Raji (cell line): Measurements from ENCODE around the gene ADD3.

Experiments
- POLR2A ChIP-seq: IDR thresholded peaks from 2 replicates; pipeline ENCODE4 v1.6.1; 2011; ENCODE audit warnings: low read depth, low read length, control low read depth; ENCODE audit not compliant: insufficient read depth

ADD3 gene

DNA sequence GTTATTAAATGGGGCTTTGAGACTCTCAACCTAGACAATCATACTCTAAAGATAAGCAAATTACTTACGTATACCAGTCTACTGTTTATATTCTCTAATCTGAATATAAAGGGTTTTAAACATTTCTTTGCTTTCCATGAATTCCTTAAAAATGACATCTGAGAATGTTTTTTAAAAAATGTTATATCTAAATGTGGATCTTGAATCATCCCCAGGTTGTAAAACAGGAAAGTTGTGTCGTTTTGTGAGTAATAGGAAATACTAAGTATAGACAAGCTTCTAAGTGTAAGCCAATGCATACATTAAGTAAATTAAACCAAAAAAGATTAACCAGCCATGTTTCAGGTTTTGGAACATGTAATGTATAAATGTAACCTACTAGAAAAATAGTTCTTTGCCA lies 26.8 kb downstream of the ADD3 start:
- no peak for TF ChIP-seq POLR2A

DNA sequence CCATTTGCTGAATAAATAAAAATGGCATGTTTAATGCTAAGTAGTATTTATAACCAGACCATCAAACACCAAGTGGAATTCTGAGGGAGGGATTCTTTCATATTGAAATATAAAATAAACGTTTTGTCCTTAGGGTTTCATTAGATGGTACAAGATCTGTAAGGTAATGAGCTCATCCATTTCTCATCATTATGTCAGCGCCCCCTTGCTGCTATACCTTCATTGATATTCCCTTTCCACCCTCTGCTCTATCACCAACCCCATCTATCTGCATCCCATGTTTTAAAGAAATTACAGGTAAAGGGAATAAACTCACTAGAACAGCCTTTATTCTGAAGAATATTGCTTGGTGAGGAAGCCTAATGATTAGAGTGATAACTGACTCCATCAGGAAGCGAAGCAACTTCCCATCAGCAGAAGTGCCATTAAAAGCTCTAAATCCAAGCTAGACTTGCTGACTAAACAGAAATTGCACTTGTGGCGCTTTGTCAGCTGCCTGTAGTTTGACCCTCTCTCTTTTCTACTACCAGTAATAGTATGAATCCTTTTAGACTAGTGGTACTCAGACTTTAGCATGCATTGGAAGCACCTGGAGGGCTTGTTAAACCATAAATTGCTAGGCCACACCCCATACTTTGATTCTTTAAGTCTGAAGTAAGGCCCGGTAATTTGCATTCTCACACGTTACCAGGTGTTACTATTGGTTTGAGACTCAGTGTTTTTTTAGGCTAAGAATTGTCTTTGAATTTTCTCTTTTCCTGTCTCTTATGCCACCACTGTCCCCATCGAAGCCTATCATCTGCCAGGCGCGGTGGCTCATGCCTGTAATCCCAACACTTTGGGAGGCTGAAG lies 27.5 kb downstream of the ADD3 start:
- TF ChIP-seq POLR2A: no peak

DNA sequence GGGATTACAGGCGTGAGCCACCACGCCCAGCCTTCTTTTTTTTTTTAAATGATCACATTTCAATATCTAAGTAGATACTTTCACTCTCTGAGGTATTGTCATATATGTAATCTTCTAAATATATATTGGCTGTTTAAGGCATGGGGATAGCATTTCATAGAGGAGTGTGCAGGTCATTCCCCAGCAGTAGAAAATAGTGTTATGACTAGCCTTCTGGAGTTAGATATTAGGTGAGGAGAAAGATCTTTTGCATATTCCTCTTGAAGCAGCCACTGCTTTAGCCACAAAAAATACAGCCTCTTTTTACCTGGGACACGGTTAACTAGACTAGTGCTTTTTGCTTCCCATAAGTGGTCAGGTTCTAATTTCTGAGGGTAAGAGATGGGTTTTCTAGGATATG lies 28.9 kb downstream of the ADD3 start:
- TF ChIP-seq POLR2A: no peak

DNA sequence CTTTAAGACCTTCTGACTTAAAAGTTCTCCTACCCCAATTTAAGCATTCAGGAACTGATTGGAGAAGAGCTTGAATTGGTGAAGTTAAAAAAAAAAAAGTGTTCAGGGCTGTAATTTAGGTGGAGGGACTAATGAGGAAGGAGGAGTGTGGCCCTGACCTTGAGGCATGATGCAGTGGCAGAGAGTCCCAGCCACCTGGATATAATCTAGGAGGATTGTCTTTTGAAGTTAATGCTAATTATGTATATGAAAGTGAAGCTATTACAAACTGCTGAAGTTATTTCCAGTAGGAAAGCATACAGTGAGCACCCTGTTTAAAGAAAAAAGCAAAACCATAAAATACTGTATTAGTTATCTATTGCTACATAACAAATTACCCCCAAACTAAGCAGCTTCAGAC lies 31.5 kb downstream of the ADD3 start:
- no peak for TF ChIP-seq POLR2A

DNA sequence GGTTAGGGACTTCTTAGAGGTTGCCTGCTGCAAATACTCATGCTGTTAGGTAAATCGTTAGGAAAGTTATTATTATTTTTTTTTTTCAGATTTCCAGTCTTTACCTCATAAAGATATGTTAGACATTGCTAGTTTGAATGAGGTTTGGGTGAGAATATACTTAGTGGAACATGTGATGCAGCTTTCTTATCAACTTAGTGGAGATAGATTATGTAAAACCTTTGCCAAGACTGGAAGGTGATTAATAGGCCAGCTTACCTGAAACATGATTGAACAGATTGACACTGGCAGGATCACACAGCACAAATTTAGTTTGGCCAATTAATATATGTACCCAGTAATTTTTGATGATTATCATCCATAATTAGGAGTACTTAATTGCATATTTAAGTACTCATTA lies 32.3 kb downstream of the ADD3 start:
- TF ChIP-seq POLR2A: no peak

DNA sequence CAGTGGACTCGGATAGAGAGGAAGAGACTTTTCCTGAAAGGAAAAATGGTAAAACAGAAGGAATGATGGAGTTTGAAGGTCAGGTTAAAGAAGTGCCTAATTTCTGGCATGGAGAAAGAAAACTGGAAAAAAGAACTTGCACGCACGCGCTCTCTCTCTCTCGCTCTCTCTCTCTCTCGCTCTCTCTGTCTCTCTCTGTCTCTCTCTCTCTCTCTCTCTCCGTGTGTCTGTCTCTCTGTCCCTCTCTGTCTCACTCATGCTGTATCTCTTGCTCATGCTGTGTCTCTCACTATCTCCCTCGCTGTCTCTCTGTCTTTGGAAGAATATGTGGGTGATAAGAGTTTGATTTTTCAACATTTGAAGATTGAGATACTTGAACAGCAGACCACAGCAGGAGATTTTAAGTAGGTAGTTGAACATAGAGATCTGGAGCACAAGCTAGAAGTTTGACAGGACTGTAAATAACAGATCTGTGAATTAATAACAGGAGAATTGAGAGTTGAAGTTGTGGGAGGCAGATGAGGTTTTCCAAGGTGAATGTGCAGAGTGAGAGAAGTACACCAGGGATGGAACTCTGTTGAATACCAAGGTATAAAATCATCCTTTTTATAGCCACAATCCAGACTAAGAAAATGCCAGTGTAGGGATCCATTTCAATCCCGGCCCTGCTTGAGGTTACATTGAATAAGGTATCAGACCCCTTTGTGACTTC lies 33.1 kb downstream of the ADD3 start:
- TF ChIP-seq POLR2A: no peak

DNA sequence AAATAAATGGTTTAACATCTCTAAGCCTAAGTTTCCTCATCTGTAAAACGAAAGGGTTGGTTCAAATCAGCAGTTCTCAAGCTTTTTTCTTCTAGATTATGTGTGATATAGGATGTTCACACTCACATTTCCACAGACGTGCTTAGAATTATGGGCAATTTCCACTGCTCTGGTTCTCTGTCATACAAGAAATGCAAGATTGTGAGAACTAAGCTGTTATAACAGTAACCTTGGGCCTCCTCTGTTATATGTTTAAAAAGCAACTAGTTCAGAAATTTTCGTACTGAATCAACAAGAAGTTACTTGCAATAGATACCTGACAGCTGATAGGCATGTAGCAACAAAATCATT lies 33.7 kb downstream of the ADD3 start:
- TF ChIP-seq POLR2A: no peak

DNA sequence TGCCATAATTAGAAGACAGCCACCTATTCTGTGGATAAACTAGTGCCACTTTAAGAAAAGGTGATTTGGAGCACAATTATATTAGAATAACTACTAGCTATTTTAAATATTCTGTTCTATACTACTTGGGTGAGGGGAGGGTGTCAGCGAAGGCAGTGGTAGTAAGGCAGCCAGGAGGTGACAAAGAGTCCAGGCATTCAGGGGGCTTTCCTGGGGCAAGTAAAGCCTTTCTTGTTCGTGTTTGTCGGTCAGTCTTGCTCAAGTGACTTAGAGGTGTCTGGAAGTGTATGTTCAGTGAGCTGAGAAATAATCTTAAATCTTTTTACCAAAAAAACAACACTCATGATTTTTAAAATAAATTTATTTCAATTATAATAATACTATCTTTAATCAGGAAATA lies 34.4 kb downstream of the ADD3 start:
- no peak for TF ChIP-seq POLR2A

DNA sequence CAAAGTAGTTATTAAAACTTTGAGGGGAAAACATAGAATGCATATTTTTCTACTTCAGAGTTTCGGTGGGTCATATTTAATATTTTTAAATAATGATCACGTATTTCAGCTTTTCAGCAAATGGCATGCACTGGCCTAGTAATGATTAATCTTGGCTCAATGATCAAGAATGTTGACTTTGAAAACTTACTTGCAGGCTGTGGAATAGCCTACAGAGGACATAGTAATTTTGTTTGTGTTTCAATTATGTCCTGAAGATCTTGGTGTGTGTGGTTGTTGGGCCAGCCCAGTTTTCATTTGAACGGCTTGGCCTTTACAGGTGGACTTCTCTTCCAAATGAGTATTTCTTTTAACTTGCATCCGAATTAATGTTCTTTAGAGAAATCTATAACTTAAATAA lies 35.1 kb downstream of the ADD3 start:
- no peak for TF ChIP-seq POLR2A

DNA sequence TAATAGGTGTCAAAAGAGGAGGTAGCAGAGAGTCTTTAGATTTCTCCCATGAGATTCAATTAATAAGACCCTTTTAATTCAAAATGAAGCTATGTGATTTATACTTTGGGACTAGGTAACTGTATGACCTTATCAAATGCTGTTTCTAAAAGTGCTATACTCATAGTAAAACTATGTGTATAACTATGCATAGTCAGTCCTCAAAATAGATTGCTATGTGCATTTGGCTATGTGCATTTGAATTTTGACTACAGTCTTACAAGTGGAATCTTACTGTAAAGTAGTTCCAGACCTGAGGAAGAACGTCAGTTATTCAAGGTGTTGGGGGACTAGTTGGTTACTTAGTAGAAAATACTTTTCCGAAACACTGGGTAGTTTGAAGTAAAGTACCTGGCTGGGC lies 36.9 kb downstream of the ADD3 start:
- TF ChIP-seq POLR2A: no peak

DNA sequence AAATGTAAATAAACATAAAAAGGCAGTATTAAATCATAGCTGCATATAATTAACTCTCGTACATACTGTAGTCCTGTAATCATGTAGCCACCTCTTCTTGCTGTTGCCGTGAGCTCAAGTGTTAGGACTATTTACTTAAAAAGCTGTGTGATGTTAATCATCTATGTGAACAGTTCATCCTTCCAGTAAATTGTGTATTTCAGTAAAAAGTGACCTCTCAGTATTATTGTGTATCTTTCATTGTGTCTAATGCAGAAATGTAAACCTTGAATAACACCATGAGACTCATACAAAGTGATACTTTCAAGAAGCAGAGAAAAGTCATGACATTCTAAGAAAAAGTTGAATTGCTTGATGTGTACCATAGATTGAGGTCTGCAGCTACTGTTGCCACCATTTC lies 38.0 kb downstream of the ADD3 start:
- no peak for TF ChIP-seq POLR2A

DNA sequence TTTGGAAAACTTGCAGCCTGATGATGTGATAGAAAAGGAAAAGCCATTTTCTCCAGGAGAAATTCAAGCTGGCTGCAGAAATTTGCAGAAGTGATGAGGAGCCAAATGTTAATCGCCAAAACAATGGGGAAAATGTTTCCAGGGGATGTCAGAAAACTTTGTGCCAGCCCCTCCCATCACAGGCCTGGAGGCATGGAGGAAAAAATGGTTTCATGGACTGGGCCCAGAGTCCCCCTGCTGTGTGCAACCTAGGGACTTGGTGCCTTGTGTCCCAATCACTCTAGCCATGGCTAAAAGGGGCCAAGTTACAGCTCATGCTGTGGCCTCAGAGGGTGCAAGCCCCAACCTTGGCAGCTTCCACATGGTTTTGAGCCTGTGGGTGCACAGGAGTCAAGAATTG lies 41.0 kb downstream of the ADD3 start:
- no peak for TF ChIP-seq POLR2A

DNA sequence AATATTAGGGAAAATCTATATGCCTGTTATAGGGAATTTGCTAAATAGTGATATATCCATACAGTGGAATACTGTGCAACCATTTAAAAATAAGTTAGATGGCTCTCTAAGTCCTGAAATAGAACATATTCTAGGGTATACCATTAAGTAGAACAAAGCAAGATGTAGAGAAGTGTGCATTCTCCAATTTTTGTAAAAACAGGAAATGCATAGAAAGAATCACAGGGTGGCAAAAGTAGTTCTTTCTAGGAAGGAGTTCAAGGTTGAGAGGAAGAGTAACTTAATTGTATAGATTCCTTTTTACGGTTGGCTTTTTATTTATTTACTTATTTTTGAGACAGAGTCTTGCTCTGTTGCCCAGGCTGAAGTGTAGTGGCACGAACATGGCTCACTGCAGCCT lies 43.7 kb downstream of the ADD3 start:
- TF ChIP-seq POLR2A: no peak

DNA sequence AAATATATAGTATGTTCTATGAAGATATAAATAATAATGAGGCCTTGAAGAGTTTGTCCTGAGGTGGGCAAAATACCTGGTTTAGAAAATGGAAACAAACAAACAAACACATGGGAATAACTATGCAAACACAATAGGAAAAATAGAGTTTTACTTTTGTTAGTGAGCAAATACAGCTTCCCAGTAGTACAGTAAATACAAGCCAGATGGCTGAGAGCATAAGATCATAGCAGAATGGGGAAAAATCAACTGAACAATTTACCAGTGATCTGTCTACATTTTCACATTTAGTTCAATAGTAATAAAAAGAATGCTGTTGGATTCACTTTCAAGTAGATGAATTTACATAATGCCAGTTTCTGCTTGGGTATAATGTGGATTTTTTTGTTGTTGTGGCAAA lies 45.1 kb downstream of the ADD3 start:
- no peak for TF ChIP-seq POLR2A

DNA sequence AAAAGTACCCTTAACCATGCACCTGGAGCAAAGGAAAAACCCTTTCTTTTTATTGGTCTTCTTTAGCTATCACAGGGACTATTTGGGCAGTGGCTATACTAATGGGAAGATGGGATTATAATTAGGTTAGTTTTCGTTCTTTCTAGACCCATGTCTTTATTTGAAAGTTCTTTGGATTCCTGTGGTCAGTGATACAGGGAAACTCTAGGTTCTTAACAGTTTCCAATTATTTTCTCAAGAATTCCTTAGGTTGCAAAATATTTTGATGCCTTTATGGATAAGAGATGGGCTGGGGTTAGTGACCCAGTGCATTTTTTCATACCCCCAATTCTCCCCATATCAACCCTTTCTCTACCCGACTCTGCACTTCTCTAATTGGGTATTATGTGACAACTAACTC lies 49.0 kb downstream of the ADD3 start:
- no peak for TF ChIP-seq POLR2A

DNA sequence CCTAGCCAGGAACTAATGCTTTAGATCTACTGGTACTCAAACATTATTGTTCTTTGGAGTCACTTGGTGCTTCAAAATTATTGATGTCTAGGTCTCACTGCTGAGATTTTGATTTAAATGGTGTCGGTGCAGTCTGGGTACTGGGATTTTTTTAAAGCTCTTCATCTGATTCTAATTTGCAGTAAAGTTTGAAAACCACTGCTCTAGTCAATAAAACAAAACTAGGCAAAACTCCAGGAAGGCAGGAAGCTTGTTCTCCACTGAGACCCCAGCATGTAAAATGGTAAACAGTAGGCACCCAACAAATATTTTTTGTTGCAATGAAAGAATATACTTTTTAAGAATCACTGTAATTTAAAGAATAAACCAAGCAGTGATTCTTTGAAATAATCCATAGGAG lies 49.7 kb downstream of the ADD3 start:
- no peak for TF ChIP-seq POLR2A

DNA sequence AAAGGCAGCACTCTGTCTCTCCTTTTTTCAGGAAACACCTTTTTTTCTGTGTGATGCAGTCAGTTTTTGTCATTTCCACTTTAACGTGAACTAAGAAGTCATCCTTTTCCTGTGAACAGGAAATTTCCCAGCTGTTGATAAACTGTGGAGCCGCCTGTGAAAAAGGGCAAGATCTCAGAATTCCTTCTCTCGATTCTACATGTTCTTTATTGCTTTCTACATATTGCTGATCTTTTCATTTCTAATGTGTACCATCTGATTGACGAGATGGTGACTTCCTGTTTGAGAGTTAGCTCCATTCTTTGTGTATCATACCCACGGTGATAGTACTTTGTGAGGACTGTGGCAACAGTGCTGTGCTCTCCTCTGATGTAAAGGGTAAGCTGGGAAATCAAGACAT lies 50.4 kb downstream of the ADD3 start:
- TF ChIP-seq POLR2A: no peak
